OCI-LY7 (cell line): ENCODE data around the gene INSIG2. TPM values are rescaled to one million over a fixed set of nuclear protein-coding genes. Genes with fewer than 3 reads are reported as not detected.
"Not testable (repeated sequence)": the region's sequence is repeated elsewhere in the genome, so short reads cannot be mapped to it uniquely, and the experiment has no call there.

Experiments used
- BruUV-seq: library from RNA; stranded (reverse); fragments of 400-500 nt; replicated peaks from 2 replicates; lab custom pipeline; 2021; lab: Mats Ljungman, UMichigan
- CTCF ChIA-PET: fragments of 300-600 bp; sonication (Branson Sonifier 250); formaldehyde crosslinking; loops from one replicate; lab custom pipeline; 2022; ENCODE audit warnings: antibody characterized with exemption; ENCODE audit not compliant: unreplicated experiment; lab: Charles Lee
- POLR2A ChIA-PET: fragments of 300-600 bp; sonication (Branson Sonifier 250); formaldehyde crosslinking; loops from one replicate; lab custom pipeline; 2022; ENCODE audit warnings: antibody characterized with exemption; lab: Charles Lee
- DNase-seq: peaks from one replicate; pipeline ENCODE4 v3.0.0-alpha.2; 2015; ENCODE audit warnings: low spot score
- H2AFZ ChIP-seq: fragments of 200-600 bp; sonication (generic), shearing (Covaris generic); 2 replicates; pipeline ENCODE4 v1.6.1; 2014; ENCODE audit warnings: mild to moderate bottlenecking, antibody characterized with exemption, low read length, moderate library complexity
- H3K27ac ChIP-seq: fragments of 200-600 bp; sonication (generic); 2 replicates; pipeline ENCODE4 v1.5.1; 2014; ENCODE audit warnings: mixed run types, low read depth, mild to moderate bottlenecking, moderate library complexity, low read length, inconsistent platforms; ENCODE audit not compliant: poor library complexity, severe bottlenecking
- H3K36me3 ChIP-seq: fragments of 200-600 bp; sonication (generic); 2 replicates; pipeline ENCODE4 v1.6.1; 2014; ENCODE audit warnings: mild to moderate bottlenecking, antibody characterized with exemption, low read length, moderate library complexity, mixed read lengths; ENCODE audit not compliant: insufficient read depth
- H3K4me1 ChIP-seq: fragments of 200-600 bp; sonication (generic); 2 replicates; pipeline ENCODE4 v1.5.1; 2014; ENCODE audit warnings: mild to moderate bottlenecking, low read length; ENCODE audit not compliant: insufficient read depth, poor library complexity, severe bottlenecking
- H3K4me2 ChIP-seq: fragments of 200-600 bp; sonication (generic); 2 replicates; pipeline ENCODE4 v1.6.1; 2014; ENCODE audit warnings: mild to moderate bottlenecking, low read length
- H3K4me3 ChIP-seq: fragments of 200-600 bp; sonication (generic); 2 replicates; pipeline ENCODE4 v1.5.1; 2014; ENCODE audit warnings: mild to moderate bottlenecking, low read depth, low read length; ENCODE audit not compliant: poor library complexity, severe bottlenecking
- H3K79me2 ChIP-seq: fragments of 200-600 bp; sonication (generic); 2 replicates; pipeline ENCODE4 v1.6.1; 2016; ENCODE audit warnings: low read depth, mild to moderate bottlenecking, low read length, moderate library complexity, mixed read lengths; ENCODE audit not compliant: insufficient read depth
- H3K9me2 ChIP-seq: fragments of 200-600 bp; sonication (generic); 2 replicates; pipeline ENCODE4 v1.6.1; 2016; ENCODE audit warnings: mild to moderate bottlenecking, low read length, mixed read lengths; ENCODE audit not compliant: insufficient read depth
- H3K9me3 ChIP-seq: fragments of 200-600 bp; sonication (generic); 2 replicates; pipeline ENCODE4 v1.6.1; 2014; ENCODE audit warnings: mild to moderate bottlenecking, mixed run types, low read length, mixed read lengths
- H4K20me1 ChIP-seq: fragments of 200-600 bp; sonication (generic); 2 replicates; pipeline ENCODE4 v1.6.1; 2014; ENCODE audit warnings: mild to moderate bottlenecking, antibody characterized with exemption, low read length, moderate library complexity, mixed read lengths; ENCODE audit not compliant: insufficient read depth
- EZH2phosphoT487 ChIP-seq: fragments of 200-600 bp; sonication (generic); IDR thresholded peaks from 2 replicates; pipeline ENCODE4 v1.6.1; 2018; ENCODE audit warnings: low read depth, borderline replicate concordance, mild to moderate bottlenecking, mixed run types, antibody characterized with exemption, low read length, moderate library complexity, mixed read lengths
- intact Hi-C: fragments of 100-400 bp; cut with micrococcal nuclease; formaldehyde crosslinking; loops from one replicate; pipeline ENCODE4 v1.10.0; 2022; ENCODE audit not compliant: unreplicated experiment
- total RNA-seq, 2 experiments: library from RNA; depleted of rRNA in 1 of 2; stranded (reverse); fragments of >200 nt in 1 of 2; shearing (Covaris generic) in 1 of 2; gene quantifications; 2 replicates each; pipeline ENCODE4 v1.2.3, GENCODE V29; 2014 to 2022
- TF ChIP-seq, protein P1 (sequence below): fragments of 200-600 bp; sonication (generic); conservative IDR thresholded peaks from 2 replicates; pipeline ENCODE4 v1.5.1; 2014; ENCODE audit warnings: mild to moderate bottlenecking, antibody characterized with exemption, low read length, moderate library complexity, mixed read lengths

The INSIG2 gene
- total RNA-seq, 2 experiments from 2014 or later, result 5.9 to 21.2 TPM

DNA sequence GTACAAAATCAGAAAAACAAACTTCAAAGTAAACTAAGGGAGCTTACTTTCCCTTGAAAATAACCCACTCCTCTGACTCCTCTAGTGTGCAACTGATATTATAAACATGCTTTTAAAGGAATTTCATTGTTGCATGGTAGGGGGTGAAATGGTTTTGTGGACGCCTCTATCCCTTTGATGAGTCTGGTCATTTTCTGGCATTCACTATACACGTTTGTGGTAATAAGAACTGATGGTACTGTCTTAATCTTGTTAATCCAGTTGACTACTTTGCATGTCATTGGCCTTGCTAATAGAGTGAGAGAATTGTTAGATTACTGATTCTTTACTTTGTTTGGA, 2.8 kb downstream of the INSIG2 start:
- POLR2A ChIA-PET, result interaction anchor here (0.7 to 1.0 kb wide), 3 partner anchors 9 to 62 kb away, joined by 3 to 4 read pairs (median 3); no protein-coding TSS in a partner anchor
- BruUV-seq, result no TSS peak
- H4K20me1 ChIP-seq, result peaks cover 11% of the 10 kb centered on the region; the same call in 1 of the 2 replicates
- no peak for DNase-seq
- no peak overlapping the region for H3K27ac ChIP-seq
- peaks cover 46% of the 10 kb centered on the region for H3K79me2 ChIP-seq
- H3K36me3 ChIP-seq, result no peaks in the 10 kb centered on the region
- H3K4me2 ChIP-seq, result no peak overlapping the region
- TF ChIP-seq EZH2phosphoT487, result no peak
- TF ChIP-seq, protein P1, sequence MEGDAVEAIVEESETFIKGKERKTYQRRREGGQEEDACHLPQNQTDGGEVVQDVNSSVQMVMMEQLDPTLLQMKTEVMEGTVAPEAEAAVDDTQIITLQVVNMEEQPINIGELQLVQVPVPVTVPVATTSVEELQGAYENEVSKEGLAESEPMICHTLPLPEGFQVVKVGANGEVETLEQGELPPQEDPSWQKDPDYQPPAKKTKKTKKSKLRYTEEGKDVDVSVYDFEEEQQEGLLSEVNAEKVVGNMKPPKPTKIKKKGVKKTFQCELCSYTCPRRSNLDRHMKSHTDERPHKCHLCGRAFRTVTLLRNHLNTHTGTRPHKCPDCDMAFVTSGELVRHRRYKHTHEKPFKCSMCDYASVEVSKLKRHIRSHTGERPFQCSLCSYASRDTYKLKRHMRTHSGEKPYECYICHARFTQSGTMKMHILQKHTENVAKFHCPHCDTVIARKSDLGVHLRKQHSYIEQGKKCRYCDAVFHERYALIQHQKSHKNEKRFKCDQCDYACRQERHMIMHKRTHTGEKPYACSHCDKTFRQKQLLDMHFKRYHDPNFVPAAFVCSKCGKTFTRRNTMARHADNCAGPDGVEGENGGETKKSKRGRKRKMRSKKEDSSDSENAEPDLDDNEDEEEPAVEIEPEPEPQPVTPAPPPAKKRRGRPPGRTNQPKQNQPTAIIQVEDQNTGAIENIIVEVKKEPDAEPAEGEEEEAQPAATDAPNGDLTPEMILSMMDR, result no peak
- intact Hi-C loops, result no loop called here
- no peaks in the 10 kb centered on the region for H3K9me3 ChIP-seq
- CTCF ChIA-PET, result no interaction called here
- no peaks in the 10 kb centered on the region for H3K9me2 ChIP-seq
- no peak overlapping the region for H3K4me3 ChIP-seq
- H3K4me1 ChIP-seq, result peaks cover 16% of the 10 kb centered on the region
- H2AFZ ChIP-seq, result no peak overlapping the region

DNA sequence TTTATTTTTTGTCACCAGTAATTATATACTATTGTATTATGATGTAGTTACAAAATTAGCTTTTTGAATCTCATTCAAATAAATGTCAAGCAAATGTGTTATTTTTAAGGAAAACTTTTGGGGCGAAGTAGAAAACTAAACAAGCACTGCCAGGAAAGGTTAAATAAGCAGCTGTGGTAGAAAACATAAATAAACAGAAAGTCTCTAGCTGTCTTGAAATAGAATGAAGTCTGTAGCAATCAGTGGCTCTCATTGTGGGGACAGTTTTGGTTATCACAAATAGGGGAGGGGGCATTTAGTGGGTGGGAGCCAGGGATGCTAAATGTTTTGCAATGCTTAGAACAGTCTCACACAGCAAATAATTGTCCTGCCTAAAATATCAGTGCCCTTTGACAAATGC, 3.4 kb downstream of the INSIG2 start:
- Histone ChIP-seq H3K9me2 (no peaks in the 10 kb centered on the region), H3K4me2 (no peak overlapping the region), H2AFZ (no peak overlapping the region), H3K79me2 (peaks cover 46% of the 10 kb centered on the region), H3K4me3 (no peak overlapping the region), H3K4me1 (peaks cover 16% of the 10 kb centered on the region), H3K27ac (no peak overlapping the region), H4K20me1 (peaks cover 11% of the 10 kb centered on the region; the same call in 1 of the 2 replicates), H3K36me3 (peaks cover 4% of the 10 kb centered on the region; the same call in 1 of the 2 replicates), H3K9me3 (no peaks in the 10 kb centered on the region)
- ChIA-PET POLR2A (interaction anchor here (0.8 to 1.0 kb wide), 2 partner anchors 8 to 41 kb away, joined by 3 to 4 read pairs; no protein-coding TSS in a partner anchor), CTCF (no interaction called here)
- no TSS peak for BruUV-seq
- no peak for DNase-seq
- intact Hi-C loops, result no loop called here
- TF ChIP-seq, protein P1, result no peak
- TF ChIP-seq EZH2phosphoT487, result no peak

DNA sequence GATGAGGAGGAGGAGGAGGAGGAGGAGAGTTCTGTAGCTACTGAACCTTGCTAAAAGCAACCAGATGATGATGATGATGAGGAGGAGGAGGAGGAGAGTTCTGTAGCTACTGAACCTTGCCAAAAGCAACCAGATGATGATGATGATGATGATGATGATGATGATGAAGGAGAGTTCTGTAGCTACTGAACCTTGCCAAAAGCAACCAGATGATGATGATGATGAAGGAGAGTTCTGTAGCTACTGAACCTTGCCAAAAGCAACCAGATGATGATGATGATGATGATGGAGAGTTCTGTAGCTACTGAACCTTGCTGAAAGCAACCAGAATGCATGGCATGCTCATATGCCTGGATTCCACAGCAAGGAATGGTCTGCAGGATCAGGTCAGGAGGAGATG, 5.8 kb downstream of the INSIG2 start:
- H3K4me3 ChIP-seq, H3K4me2 ChIP-seq, CTCF ChIA-PET, BruUV-seq, DNase-seq, H2AFZ ChIP-seq, H3K9me2 ChIP-seq, H3K9me3 ChIP-seq, intact Hi-C loops, H3K27ac ChIP-seq: not testable (repeated sequence)
- POLR2A ChIA-PET, result interaction anchor here (0.9 to 1.7 kb wide), 4 partner anchors 9 to 30 kb away, joined by 3 to 5 read pairs (median 4); no protein-coding TSS in a partner anchor
- Histone ChIP-seq H4K20me1 (peaks cover 11% of the 10 kb centered on the region; the same call in 1 of the 2 replicates), H3K36me3 (peaks cover 13% of the 10 kb centered on the region), H3K4me1 (peaks cover 13% of the 10 kb centered on the region), H3K79me2 (peaks cover 39% of the 10 kb centered on the region)
